ENCODE measurements around the gene STX1B. TPM values are rescaled to one million over a fixed set of nuclear protein-coding genes. Genes with fewer than 3 reads are reported as not detected.

The STX1B gene
- total RNA-seq, 1 experiment from 2014 or later, result 15.9 TPM

DNA sequence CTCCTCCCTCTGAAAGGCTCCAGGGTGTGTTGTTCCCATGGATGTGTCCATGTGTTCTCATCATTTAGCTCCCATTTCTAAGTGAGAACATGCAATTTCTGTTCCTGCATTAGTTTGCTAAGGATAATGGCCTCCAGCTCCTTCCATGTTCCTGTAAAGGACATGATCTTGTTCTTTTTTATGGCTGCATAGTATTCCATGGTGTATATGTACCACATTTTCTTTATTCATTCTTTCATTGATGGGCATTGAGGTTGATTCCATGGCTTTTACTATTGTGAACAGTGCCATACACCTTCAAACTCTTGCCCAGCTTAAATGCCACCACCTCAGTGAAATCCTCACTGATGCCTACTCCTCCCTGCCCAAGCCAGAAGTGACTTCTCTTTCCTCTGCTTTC lies 66.1 kb downstream of the STX1B start:
- CTCF ChIA-PET, result no interaction called here

More for the DNA sequence above, 66.1 kb downstream of the STX1B start:
- Mint-ChIP-seq H3K4me3 (no peak overlapping the region), H3K27me3 (ENCODE audit: low read depth) (no peaks in the 10 kb centered on the region), H3K36me3 (peaks cover 37% of the 10 kb centered on the region), H3K27ac (no peak overlapping the region), H3K9me3 (no peaks in the 10 kb centered on the region), H3K4me1 (peaks cover 18% of the 10 kb centered on the region)
- ATAC-seq (no peak), DNase-seq (ENCODE audit: low spot score) (no peak)
- POLR2A ChIA-PET, result interaction anchor here (0.7 kb wide), 1 partner anchor 10 kb away, joined by 3 read pairs; no protein-coding TSS in a partner anchor
- TF ChIP-seq, protein P1, sequence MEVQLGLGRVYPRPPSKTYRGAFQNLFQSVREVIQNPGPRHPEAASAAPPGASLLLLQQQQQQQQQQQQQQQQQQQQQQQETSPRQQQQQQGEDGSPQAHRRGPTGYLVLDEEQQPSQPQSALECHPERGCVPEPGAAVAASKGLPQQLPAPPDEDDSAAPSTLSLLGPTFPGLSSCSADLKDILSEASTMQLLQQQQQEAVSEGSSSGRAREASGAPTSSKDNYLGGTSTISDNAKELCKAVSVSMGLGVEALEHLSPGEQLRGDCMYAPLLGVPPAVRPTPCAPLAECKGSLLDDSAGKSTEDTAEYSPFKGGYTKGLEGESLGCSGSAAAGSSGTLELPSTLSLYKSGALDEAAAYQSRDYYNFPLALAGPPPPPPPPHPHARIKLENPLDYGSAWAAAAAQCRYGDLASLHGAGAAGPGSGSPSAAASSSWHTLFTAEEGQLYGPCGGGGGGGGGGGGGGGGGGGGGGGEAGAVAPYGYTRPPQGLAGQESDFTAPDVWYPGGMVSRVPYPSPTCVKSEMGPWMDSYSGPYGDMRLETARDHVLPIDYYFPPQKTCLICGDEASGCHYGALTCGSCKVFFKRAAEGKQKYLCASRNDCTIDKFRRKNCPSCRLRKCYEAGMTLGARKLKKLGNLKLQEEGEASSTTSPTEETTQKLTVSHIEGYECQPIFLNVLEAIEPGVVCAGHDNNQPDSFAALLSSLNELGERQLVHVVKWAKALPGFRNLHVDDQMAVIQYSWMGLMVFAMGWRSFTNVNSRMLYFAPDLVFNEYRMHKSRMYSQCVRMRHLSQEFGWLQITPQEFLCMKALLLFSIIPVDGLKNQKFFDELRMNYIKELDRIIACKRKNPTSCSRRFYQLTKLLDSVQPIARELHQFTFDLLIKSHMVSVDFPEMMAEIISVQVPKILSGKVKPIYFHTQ (CRISPR knock-in tag; IDR thresholded peaks at IDR 0.05), result no peak
- no peak for TF ChIP-seq NR1H2 (CRISPR knock-in tag; IDR thresholded peaks at IDR 0.05)
- TF ChIP-seq, protein P2, sequence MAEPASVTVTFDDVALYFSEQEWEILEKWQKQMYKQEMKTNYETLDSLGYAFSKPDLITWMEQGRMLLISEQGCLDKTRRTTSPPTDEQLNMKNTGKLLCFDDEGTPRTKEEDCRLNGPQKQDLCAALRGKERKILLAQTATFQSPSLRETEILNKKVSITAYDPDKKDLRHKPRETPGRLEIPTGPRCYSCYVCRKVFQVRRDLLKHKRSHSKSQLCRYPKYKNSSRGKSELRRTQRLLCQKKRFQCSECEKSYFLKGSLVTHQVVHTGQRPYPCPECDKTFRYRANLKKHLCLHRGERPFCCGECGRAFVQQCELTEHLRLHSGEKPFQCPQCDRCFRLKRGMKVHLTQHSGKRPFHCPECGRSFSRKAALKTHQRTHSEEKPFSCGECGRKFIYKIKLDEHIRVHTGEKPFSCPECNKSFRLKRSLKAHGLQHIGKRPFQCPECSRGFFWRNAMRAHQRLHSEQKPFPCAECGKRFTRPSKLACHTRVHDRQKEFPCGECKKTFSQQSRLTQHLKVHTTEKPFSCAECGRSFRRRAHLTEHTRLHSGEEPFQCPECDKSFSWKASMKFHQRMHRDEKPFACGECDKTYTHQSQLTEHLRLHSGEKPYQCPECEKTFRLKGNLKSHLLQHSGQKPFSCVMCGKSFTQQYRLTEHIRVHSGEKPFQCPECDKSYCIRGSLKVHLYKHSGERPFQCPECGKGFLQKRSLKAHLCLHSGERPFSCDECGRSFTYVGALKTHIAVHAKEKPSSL (CRISPR knock-in tag; conservative IDR thresholded peaks at IDR 0.05), result no peak
- no peak for TF ChIP-seq CBFB (CRISPR knock-in tag; IDR thresholded peaks at IDR 0.05; ENCODE audit: low read depth)
- no peak for TF ChIP-seq IRF2 (CRISPR knock-in tag; IDR thresholded peaks at IDR 0.05; ENCODE audit: borderline replicate concordance, low read depth)
- TF ChIP-seq, protein P3, sequence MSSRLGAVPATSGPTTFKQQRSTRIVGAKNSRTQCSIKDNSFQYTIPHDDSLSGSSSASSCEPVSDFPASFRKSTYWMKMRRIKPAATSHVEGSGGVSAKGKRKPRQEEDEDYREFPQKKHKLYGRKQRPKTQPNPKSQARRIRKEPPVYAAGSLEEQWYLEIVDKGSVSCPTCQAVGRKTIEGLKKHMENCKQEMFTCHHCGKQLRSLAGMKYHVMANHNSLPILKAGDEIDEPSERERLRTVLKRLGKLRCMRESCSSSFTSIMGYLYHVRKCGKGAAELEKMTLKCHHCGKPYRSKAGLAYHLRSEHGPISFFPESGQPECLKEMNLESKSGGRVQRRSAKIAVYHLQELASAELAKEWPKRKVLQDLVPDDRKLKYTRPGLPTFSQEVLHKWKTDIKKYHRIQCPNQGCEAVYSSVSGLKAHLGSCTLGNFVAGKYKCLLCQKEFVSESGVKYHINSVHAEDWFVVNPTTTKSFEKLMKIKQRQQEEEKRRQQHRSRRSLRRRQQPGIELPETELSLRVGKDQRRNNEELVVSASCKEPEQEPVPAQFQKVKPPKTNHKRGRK (CRISPR knock-in tag; IDR thresholded peaks at IDR 0.05; ENCODE audit: borderline replicate concordance), result no peak
- no peak for TF ChIP-seq ZNF416 (CRISPR knock-in tag; IDR thresholded peaks at IDR 0.05)
- TF ChIP-seq SOX15 (CRISPR knock-in tag; IDR thresholded peaks at IDR 0.05), result no peak
- no peak for TF ChIP-seq ZNF317 (CRISPR knock-in tag; IDR thresholded peaks at IDR 0.05; ENCODE audit: borderline replicate concordance, low read depth)
- TF ChIP-seq KAT7 (CRISPR knock-in tag; IDR thresholded peaks at IDR 0.05; ENCODE audit: borderline replicate concordance), result no peak
- TF ChIP-seq TP53 (CRISPR knock-in tag; IDR thresholded peaks at IDR 0.05), result no peak
- TF ChIP-seq, protein P4, sequence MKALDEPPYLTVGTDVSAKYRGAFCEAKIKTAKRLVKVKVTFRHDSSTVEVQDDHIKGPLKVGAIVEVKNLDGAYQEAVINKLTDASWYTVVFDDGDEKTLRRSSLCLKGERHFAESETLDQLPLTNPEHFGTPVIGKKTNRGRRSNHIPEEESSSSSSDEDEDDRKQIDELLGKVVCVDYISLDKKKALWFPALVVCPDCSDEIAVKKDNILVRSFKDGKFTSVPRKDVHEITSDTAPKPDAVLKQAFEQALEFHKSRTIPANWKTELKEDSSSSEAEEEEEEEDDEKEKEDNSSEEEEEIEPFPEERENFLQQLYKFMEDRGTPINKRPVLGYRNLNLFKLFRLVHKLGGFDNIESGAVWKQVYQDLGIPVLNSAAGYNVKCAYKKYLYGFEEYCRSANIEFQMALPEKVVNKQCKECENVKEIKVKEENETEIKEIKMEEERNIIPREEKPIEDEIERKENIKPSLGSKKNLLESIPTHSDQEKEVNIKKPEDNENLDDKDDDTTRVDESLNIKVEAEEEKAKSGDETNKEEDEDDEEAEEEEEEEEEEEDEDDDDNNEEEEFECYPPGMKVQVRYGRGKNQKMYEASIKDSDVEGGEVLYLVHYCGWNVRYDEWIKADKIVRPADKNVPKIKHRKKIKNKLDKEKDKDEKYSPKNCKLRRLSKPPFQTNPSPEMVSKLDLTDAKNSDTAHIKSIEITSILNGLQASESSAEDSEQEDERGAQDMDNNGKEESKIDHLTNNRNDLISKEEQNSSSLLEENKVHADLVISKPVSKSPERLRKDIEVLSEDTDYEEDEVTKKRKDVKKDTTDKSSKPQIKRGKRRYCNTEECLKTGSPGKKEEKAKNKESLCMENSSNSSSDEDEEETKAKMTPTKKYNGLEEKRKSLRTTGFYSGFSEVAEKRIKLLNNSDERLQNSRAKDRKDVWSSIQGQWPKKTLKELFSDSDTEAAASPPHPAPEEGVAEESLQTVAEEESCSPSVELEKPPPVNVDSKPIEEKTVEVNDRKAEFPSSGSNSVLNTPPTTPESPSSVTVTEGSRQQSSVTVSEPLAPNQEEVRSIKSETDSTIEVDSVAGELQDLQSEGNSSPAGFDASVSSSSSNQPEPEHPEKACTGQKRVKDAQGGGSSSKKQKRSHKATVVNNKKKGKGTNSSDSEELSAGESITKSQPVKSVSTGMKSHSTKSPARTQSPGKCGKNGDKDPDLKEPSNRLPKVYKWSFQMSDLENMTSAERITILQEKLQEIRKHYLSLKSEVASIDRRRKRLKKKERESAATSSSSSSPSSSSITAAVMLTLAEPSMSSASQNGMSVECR (CRISPR knock-in tag; IDR thresholded peaks at IDR 0.05; ENCODE audit: borderline replicate concordance), result no peak
- TF ChIP-seq, protein P5, sequence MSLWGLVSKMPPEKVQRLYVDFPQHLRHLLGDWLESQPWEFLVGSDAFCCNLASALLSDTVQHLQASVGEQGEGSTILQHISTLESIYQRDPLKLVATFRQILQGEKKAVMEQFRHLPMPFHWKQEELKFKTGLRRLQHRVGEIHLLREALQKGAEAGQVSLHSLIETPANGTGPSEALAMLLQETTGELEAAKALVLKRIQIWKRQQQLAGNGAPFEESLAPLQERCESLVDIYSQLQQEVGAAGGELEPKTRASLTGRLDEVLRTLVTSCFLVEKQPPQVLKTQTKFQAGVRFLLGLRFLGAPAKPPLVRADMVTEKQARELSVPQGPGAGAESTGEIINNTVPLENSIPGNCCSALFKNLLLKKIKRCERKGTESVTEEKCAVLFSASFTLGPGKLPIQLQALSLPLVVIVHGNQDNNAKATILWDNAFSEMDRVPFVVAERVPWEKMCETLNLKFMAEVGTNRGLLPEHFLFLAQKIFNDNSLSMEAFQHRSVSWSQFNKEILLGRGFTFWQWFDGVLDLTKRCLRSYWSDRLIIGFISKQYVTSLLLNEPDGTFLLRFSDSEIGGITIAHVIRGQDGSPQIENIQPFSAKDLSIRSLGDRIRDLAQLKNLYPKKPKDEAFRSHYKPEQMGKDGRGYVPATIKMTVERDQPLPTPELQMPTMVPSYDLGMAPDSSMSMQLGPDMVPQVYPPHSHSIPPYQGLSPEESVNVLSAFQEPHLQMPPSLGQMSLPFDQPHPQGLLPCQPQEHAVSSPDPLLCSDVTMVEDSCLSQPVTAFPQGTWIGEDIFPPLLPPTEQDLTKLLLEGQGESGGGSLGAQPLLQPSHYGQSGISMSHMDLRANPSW (CRISPR knock-in tag; conservative IDR thresholded peaks at IDR 0.05; ENCODE audit: low read depth), result no peak
- TF ChIP-seq RORB (CRISPR knock-in tag; IDR thresholded peaks at IDR 0.05), result no peak
- TF ChIP-seq, protein P6, sequence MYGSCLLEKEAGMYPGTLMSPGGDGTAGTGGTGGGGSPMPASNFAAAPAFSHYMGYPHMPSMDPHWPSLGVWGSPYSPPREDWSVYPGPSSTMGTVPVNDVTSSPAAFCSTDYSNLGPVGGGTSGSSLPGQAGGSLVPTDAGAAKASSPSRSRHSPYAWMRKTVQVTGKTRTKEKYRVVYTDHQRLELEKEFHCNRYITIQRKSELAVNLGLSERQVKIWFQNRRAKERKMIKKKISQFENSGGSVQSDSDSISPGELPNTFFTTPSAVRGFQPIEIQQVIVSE (CRISPR knock-in tag; IDR thresholded peaks at IDR 0.05; ENCODE audit: borderline replicate concordance), result no peak
- TF ChIP-seq, protein P7, sequence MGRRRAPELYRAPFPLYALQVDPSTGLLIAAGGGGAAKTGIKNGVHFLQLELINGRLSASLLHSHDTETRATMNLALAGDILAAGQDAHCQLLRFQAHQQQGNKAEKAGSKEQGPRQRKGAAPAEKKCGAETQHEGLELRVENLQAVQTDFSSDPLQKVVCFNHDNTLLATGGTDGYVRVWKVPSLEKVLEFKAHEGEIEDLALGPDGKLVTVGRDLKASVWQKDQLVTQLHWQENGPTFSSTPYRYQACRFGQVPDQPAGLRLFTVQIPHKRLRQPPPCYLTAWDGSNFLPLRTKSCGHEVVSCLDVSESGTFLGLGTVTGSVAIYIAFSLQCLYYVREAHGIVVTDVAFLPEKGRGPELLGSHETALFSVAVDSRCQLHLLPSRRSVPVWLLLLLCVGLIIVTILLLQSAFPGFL (CRISPR knock-in tag; IDR thresholded peaks at IDR 0.05; ENCODE audit: borderline replicate concordance), result no peak
- TF ChIP-seq, protein P8, sequence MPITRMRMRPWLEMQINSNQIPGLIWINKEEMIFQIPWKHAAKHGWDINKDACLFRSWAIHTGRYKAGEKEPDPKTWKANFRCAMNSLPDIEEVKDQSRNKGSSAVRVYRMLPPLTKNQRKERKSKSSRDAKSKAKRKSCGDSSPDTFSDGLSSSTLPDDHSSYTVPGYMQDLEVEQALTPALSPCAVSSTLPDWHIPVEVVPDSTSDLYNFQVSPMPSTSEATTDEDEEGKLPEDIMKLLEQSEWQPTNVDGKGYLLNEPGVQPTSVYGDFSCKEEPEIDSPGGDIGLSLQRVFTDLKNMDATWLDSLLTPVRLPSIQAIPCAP (CRISPR knock-in tag; IDR thresholded peaks at IDR 0.05), result no peak

All from WTC11 (cell line).